ENCODE data around the gene PTGR2. TPM values are rescaled to one million over a fixed set of nuclear protein-coding genes. Genes with fewer than 3 reads are reported as not detected.

PTGR2 gene
- total and polyA plus RNA-seq, 7 donors = 5.0 to 11.4 (median 6.6) TPM

DNA sequence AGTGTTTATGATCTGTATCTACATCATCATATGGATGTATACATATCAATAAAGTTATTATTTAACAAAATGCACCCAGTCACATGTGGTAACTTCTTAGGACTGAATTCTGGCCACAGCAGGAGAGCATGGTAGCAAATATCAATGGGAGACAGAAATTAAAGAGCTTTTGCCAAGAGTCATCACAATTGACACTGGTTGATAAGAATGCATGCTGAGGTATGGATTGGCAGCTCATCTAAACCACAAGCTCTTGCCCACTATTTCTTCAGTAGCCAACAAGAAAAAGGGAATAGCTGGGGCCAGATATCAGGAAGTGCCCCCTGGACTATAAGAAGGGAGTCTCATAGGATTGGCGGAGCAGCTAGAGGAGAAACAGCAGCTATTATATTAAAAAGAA is 9.4 kb upstream of the PTGR2 start:
- Histone ChIP-seq H3K27ac (no peak overlapping the region), H3K9me3 (no peaks in the 10 kb centered on the region), H3K4me1 (no peaks in the 10 kb centered on the region), H3K4me3 (no peak overlapping the region), H3K27me3 (no peaks in the 10 kb centered on the region), H3K36me3 (no peaks in the 10 kb centered on the region)
- no peak for DNase-seq
- no peak for TF ChIP-seq EP300 (IDR thresholded peaks at IDR 0.05)
- TF ChIP-seq, protein P1, sequence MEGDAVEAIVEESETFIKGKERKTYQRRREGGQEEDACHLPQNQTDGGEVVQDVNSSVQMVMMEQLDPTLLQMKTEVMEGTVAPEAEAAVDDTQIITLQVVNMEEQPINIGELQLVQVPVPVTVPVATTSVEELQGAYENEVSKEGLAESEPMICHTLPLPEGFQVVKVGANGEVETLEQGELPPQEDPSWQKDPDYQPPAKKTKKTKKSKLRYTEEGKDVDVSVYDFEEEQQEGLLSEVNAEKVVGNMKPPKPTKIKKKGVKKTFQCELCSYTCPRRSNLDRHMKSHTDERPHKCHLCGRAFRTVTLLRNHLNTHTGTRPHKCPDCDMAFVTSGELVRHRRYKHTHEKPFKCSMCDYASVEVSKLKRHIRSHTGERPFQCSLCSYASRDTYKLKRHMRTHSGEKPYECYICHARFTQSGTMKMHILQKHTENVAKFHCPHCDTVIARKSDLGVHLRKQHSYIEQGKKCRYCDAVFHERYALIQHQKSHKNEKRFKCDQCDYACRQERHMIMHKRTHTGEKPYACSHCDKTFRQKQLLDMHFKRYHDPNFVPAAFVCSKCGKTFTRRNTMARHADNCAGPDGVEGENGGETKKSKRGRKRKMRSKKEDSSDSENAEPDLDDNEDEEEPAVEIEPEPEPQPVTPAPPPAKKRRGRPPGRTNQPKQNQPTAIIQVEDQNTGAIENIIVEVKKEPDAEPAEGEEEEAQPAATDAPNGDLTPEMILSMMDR (IDR thresholded peaks at IDR 0.05) = no peak
- TF ChIP-seq POLR2AphosphoS5 (IDR thresholded peaks at IDR 0.05) = no peak
- TF ChIP-seq POLR2A (IDR thresholded peaks at IDR 0.05) = no peak
- WGBS, 2 donors = 95 to 100% methylated on average over 1 of the region's 1 CpG
- intact Hi-C loops (cut with DNase I) = no loop called here

GRCh38 chr14:73842851-73843250 is 8.8 kb upstream of the PTGR2 start:
- intact Hi-C loops (cut with DNase I) = no loop called here
- TF ChIP-seq POLR2AphosphoS5 (IDR thresholded peaks at IDR 0.05) (no peak), POLR2A (IDR thresholded peaks at IDR 0.05) (no peak), EP300 (IDR thresholded peaks at IDR 0.05) (no peak)
- TF ChIP-seq, protein P1 (IDR thresholded peaks at IDR 0.05) = no peak
- no peak for DNase-seq
- WGBS, 2 donors = 82 to 86% methylated on average over 2 of the region's 2 CpGs
- no peak overlapping the region for H3K27ac ChIP-seq
- no peaks in the 10 kb centered on the region for H3K27me3 ChIP-seq
- H3K4me1 ChIP-seq = no peaks in the 10 kb centered on the region
- no peaks in the 10 kb centered on the region for H3K36me3 ChIP-seq
- no peak overlapping the region for H3K4me3 ChIP-seq
- no peaks in the 10 kb centered on the region for H3K9me3 ChIP-seq

- no peak overlapping the region for H3K4me3 ChIP-seq
- no peak for DNase-seq
- no peaks in the 10 kb centered on the region for H3K36me3 ChIP-seq
- H3K27me3 ChIP-seq = no peaks in the 10 kb centered on the region
- H3K27ac ChIP-seq = no peak overlapping the region
- intact Hi-C loops (cut with DNase I) = no loop called here
- no peaks in the 10 kb centered on the region for H3K4me1 ChIP-seq
- H3K9me3 ChIP-seq = no peaks in the 10 kb centered on the region
- TF ChIP-seq EP300 (IDR thresholded peaks at IDR 0.05) (no peak), POLR2A (IDR thresholded peaks at IDR 0.05) (no peak), POLR2AphosphoS5 (IDR thresholded peaks at IDR 0.05) (no peak)
- TF ChIP-seq, protein P1 (IDR thresholded peaks at IDR 0.05) = no peak
- WGBS, 2 donors = 70 to 77% methylated on average over 2 of the region's 2 CpGs
Observed at GRCh38 chr14:73843296-73843695, 8.3 kb upstream of the PTGR2 start.

DNA sequence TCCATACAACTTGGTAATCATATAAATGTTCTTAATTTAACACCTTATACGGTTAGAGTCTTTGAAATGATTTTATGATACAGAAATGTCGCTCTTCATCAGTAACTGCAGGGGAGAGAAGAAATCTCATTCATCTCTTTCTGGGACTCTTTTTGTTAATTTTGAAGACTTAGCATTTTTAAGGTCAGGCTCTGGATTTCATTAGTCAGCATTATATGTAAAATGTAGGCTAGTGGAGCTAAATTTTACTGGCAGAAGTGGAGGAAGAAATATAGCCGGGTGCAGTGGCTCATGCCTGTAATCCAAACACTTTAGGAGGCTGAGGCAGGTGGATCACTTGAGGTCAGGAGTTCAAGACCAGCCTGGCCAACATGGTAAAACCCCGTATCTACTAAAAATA is 4.7 kb upstream of the PTGR2 start:
- H3K4me1 ChIP-seq = peaks cover 0 to 6% (median 5%) of the 10 kb centered on the region in 4 donors

GRCh38 chr14:73851000-73851399 is 631 bp upstream of the PTGR2 start:
- DNase-seq = no peak
- H3K9me3 ChIP-seq = no peaks in the 10 kb centered on the region
- TF ChIP-seq, protein P1 (IDR thresholded peaks at IDR 0.05) = no peak
- TF ChIP-seq EP300 (IDR thresholded peaks at IDR 0.05) (no peak), POLR2A (IDR thresholded peaks at IDR 0.05) (no peak)
- H3K4me3 ChIP-seq = peak overlapping the region; percentile 36 to 61 (median 60)
- H3K4me1 ChIP-seq = peaks cover 0 to 16% (median 10%) of the 10 kb centered on the region in 4 donors
- no peaks in the 10 kb centered on the region for H3K36me3 ChIP-seq
- no peaks in the 10 kb centered on the region for H3K27me3 ChIP-seq
- 29 to 62% methylated on average over 6 of the region's 6 CpGs for WGBS, 2 donors
- peak overlapping the region; percentile 89 to 93 (median 92) for H3K27ac ChIP-seq
- intact Hi-C loops (cut with DNase I) = loop anchor here (1.0 to 2.0 kb wide), 2 partner anchors 35 to 90 kb away; partner anchors contain the start of gene ZNF410

More for the DNA sequence above, 4.7 kb upstream of the PTGR2 start:
- TF ChIP-seq EP300 (IDR thresholded peaks at IDR 0.05) (no peak), POLR2AphosphoS5 (IDR thresholded peaks at IDR 0.05) (no peak)
- intact Hi-C loops (cut with DNase I) = no loop called here
- Histone ChIP-seq H3K9me3 (no peaks in the 10 kb centered on the region), H3K36me3 (no peaks in the 10 kb centered on the region), H3K27ac (no peak overlapping the region), H3K4me3 (no peak overlapping the region), H3K27me3 (no peaks in the 10 kb centered on the region)
- DNase-seq = no peak
- WGBS, 2 donors = 81 to 85% methylated on average over 4 of the region's 4 CpGs
